Liver (tissue), 9 donors: ENCODE results near the gene ITFG1. TPM values are rescaled to one million over a fixed set of nuclear protein-coding genes. Genes with fewer than 3 reads are reported as not detected.

Experiments used
- DNase-seq: peaks from one replicate; pipeline ENCODE4 v3.0.0-alpha.2; 2017; ENCODE audit warnings: low spot score
- H3K27ac ChIP-seq, 2 donors: one replicate each; pipeline ENCODE4 v1.7.0; 2013; ENCODE audit warnings: inconsistent platforms in 2 of 2, low read length in 2 of 2, control low read depth in 1 of 2, low read depth in 1 of 2, mild to moderate bottlenecking in 1 of 2
- H3K27me3 ChIP-seq, 4 donors: one replicate each; pipeline versions ENCODE4 v1.6.1 to v1.7.0; 2013; ENCODE audit warnings: low read length in 3 of 4, inconsistent platforms in 1 of 4, mild to moderate bottlenecking in 1 of 4, moderate library complexity in 1 of 4; ENCODE audit not compliant: control insufficient read depth in 4 of 4, insufficient read depth in 4 of 4
- H3K36me3 ChIP-seq, 4 donors: one replicate each; pipeline versions ENCODE4 v1.6.1 to v1.7.0; 2013; ENCODE audit warnings: low read length in 3 of 4, mild to moderate bottlenecking in 3 of 4, low read depth in 1 of 4, moderate library complexity in 1 of 4; ENCODE audit not compliant: control insufficient read depth in 4 of 4, insufficient read depth in 3 of 4
- H3K4me1 ChIP-seq, 4 donors: one replicate each; pipeline versions ENCODE4 v1.6.1 to v1.7.0; 2013; ENCODE audit warnings: low read length in 3 of 4, mild to moderate bottlenecking in 3 of 4, moderate library complexity in 1 of 4; ENCODE audit not compliant: control insufficient read depth in 4 of 4, insufficient read depth in 4 of 4
- H3K4me3 ChIP-seq, 3 donors: one replicate each; pipeline versions ENCODE4 v1.6.1 to v1.7.0; 2013; ENCODE audit warnings: low read length in 3 of 3, control low read depth in 1 of 3, low read depth in 1 of 3, mild to moderate bottlenecking in 1 of 3
- H3K9ac ChIP-seq, 2 donors: one replicate each; pipeline ENCODE4 v1.7.0; 2013; ENCODE audit warnings: low read length in 2 of 2, mild to moderate bottlenecking in 2 of 2, moderate library complexity in 2 of 2, control low read depth in 1 of 2, low read depth in 1 of 2
- H3K9me3 ChIP-seq, 4 donors: one replicate each; pipeline versions ENCODE4 v1.6.1 to v1.7.0; 2013; ENCODE audit warnings: low read length in 3 of 4; ENCODE audit not compliant: control insufficient read depth in 4 of 4
- ATF3 ChIP-seq: IDR thresholded peaks from 2 replicates; pipeline ENCODE4 v1.6.1; 2016; ENCODE audit warnings: antibody characterized with exemption
- CTCF ChIP-seq: fragments of 150-350 bp; IDR thresholded peaks from 2 replicates; pipeline ENCODE4 v1.5.1; 2017; ENCODE audit warnings: improper control_type of control experiment, low read depth, low read length; ENCODE audit not compliant: missing input control
- EGR1 ChIP-seq, 2 donors: IDR thresholded peaks; 2 replicates each; pipeline ENCODE4 v1.6.1; 2016 to 2018; ENCODE audit warnings: antibody characterized with exemption in 2 of 2, low read depth in 2 of 2
- FOXA1 ChIP-seq: IDR thresholded peaks from 2 replicates; pipeline ENCODE4 v1.6.1; 2016; ENCODE audit warnings: antibody characterized with exemption
- FOXA2 ChIP-seq: IDR thresholded peaks from 2 replicates; pipeline ENCODE4 v1.6.1; 2016; ENCODE audit warnings: antibody characterized with exemption
- GABPA ChIP-seq, 2 donors: IDR thresholded peaks in 1 of 2; conservative IDR thresholded peaks in 1 of 2; 2 replicates each; pipeline ENCODE4 v1.6.1; 2016; ENCODE audit warnings: antibody characterized with exemption in 2 of 2, mild to moderate bottlenecking in 1 of 2, moderate library complexity in 1 of 2
- HNF4A ChIP-seq, 2 donors: conservative IDR thresholded peaks; 2 replicates each; pipeline ENCODE4 v1.6.1; 2016; ENCODE audit warnings: antibody characterized with exemption in 2 of 2, mild to moderate bottlenecking in 2 of 2
- HNF4G ChIP-seq: IDR thresholded peaks from 2 replicates; pipeline ENCODE4 v1.6.1; 2016; ENCODE audit warnings: antibody characterized with exemption
- JUND ChIP-seq, 2 donors: IDR thresholded peaks; 2 replicates each; pipeline ENCODE4 v1.6.1; 2016; ENCODE audit warnings: antibody characterized with exemption in 2 of 2
- MAX ChIP-seq: IDR thresholded peaks from 2 replicates; pipeline ENCODE4 v1.6.1; 2016; ENCODE audit warnings: antibody characterized with exemption
- NR2F2 ChIP-seq: IDR thresholded peaks from 2 replicates; pipeline ENCODE4 v1.6.1; 2016; ENCODE audit warnings: antibody characterized with exemption
- RAD21 ChIP-seq, 2 donors: IDR thresholded peaks; 2 replicates each; pipeline ENCODE4 v1.6.1; 2016; ENCODE audit warnings: antibody characterized with exemption in 2 of 2, mild to moderate bottlenecking in 2 of 2
- REST ChIP-seq: IDR thresholded peaks from 2 replicates; pipeline ENCODE4 v1.6.1; 2016; ENCODE audit warnings: antibody characterized with exemption, mild to moderate bottlenecking
- RXRA ChIP-seq, 2 donors: IDR thresholded peaks; 2 replicates each; pipeline ENCODE4 v1.6.1; 2017 to 2018; ENCODE audit warnings: antibody characterized with exemption in 2 of 2, mild to moderate bottlenecking in 1 of 2
- SP1 ChIP-seq: IDR thresholded peaks from 2 replicates; pipeline ENCODE4 v1.6.1; 2018; ENCODE audit warnings: antibody characterized with exemption, mild to moderate bottlenecking
- TAF1 ChIP-seq: conservative IDR thresholded peaks from 2 replicates; pipeline ENCODE4 v1.6.1; 2016; ENCODE audit warnings: antibody characterized with exemption, mild to moderate bottlenecking
- YY1 ChIP-seq: IDR thresholded peaks from 2 replicates; pipeline ENCODE4 v1.6.1; 2016; ENCODE audit warnings: antibody characterized with exemption, mild to moderate bottlenecking
- ZBTB33 ChIP-seq: IDR thresholded peaks from 2 replicates; pipeline ENCODE4 v1.6.1; 2016; ENCODE audit warnings: antibody characterized with exemption
- WGBS: extraction: QIAGEN DNeasy Blood & Tissue Kit; methylation state at CpG from one replicate; pipeline ENCODE4 v1.1.7; 2013; 5-methylcytosine and 5-hydroxymethylcytosine counted together
- polyA plus RNA-seq, 2 donors: library from polyadenylated mRNA; stranded (reverse) in 1 of 2; unstranded in 1 of 2; fragments of 200-250 nt in 1 of 2; fragments of >200 nt in 1 of 2; fragmentation: Nextera tagmentation in 1 of 2; extraction: Ambion mirVana in 1 of 2; gene quantifications; one replicate each; pipeline versions ENCODE4 v1.2.1 to v1.2.3, GENCODE V29; 2013 to 2015
- total RNA-seq, 2 donors: library from RNA; depleted of rRNA; stranded (reverse); fragments of >200 nt; gene quantifications; one replicate each; pipeline ENCODE4 v1.2.3, GENCODE V29; 2014
- donor health status: healthy.
- donor health status: healthy.
- donor health status: healthy.
- donor health status: healthy.
- donor health status: healthy.

ITFG1 gene
- total and polyA plus RNA-seq, 4 donors, result 31.1 to 51.0 (median 36.5) TPM

- Histone ChIP-seq H3K9me3 (peaks cover 0 to 3% (median under 1%) of the 10 kb centered on the region in 4 donors), H3K4me3 (no peak overlapping the region), H3K36me3 (peaks cover 3 to 9% (median 5%) of the 10 kb centered on the region in 4 donors), H3K9ac (no peak overlapping the region), H3K27ac (no peak overlapping the region), H3K4me1 (no peaks in the 10 kb centered on the region), H3K27me3 (no peaks in the 10 kb centered on the region)
- WGBS, result 97% methylated on average over 5 of the region's 5 CpGs
- no peak for DNase-seq
- no peak for TF ChIP-seq GABPA (IDR thresholded peaks at IDR 0.05 in 1 of 2, conservative IDR thresholded peaks at IDR 0.05 in 1 of 2)
- TF ChIP-seq REST, result no peak
- TF ChIP-seq JUND (IDR thresholded peaks at IDR 0.05), result no peak
- no peak for TF ChIP-seq ZBTB33
- TF ChIP-seq HNF4G, result no peak
- TF ChIP-seq CTCF, result no peak
- TF ChIP-seq FOXA2, result no peak
- TF ChIP-seq ATF3, result no peak
- TF ChIP-seq YY1, result no peak
- no peak for TF ChIP-seq TAF1
- no peak for TF ChIP-seq HNF4A (conservative IDR thresholded peaks at IDR 0.05)
- no peak for TF ChIP-seq MAX
- no peak for TF ChIP-seq EGR1 (IDR thresholded peaks at IDR 0.05; ENCODE audit: low read depth in 2 of 2)
- no peak for TF ChIP-seq RXRA (IDR thresholded peaks at IDR 0.05)
- TF ChIP-seq FOXA1, result no peak
- no peak for TF ChIP-seq RAD21 (IDR thresholded peaks at IDR 0.05)
- TF ChIP-seq SP1, result no peak
- no peak for TF ChIP-seq NR2F2
These were observed 175.9 kb downstream of the ITFG1 start for GRCh38 chr16:47284999-47285398.
